K562 (cell line): ENCODE measurements around the gene TMEM273. TPM values are rescaled to one million over a fixed set of nuclear protein-coding genes. Genes with fewer than 3 reads are reported as not detected.

Experiments
- ATF7 ChIP-seq: fragments of 450-650 bp; IDR thresholded peaks from 2 replicates; pipeline ENCODE4 v1.7.1; 2014; ENCODE audit warnings: mild to moderate bottlenecking, moderate library complexity
- BRCA1 ChIP-seq, 2 experiments: fragments of 450-650 bp in 1 of 2; sonication (generic) in 1 of 2; formaldehyde crosslinking in 1 of 2; IDR thresholded peaks; 2 replicates each; pipeline versions ENCODE4 v1.5.0 to v1.6.1; 2017 to 2020; ENCODE audit warnings: mild to moderate bottlenecking in 1 of 2, missing genetic modification reagents in 1 of 2
- CTCFL ChIP-seq: IDR thresholded peaks from 2 replicates; pipeline ENCODE4 v1.6.1; 2011; ENCODE audit warnings: borderline replicate concordance, low read depth, mild to moderate bottlenecking, moderate library complexity, low read length; ENCODE audit not compliant: insufficient read depth, poor library complexity, severe bottlenecking
- FOXP4 ChIP-seq: sonication (generic); formaldehyde crosslinking; IDR thresholded peaks from 2 replicates; pipeline ENCODE4 v1.8.0; 2022; ENCODE audit warnings: mild to moderate bottlenecking, missing genetic modification reagents, borderline replicate concordance
- GATAD2A ChIP-seq: fragments of 450-650 bp; IDR thresholded peaks from 2 replicates; pipeline ENCODE4 v1.6.1; 2017
- MGA ChIP-seq: fragments of 450-650 bp; IDR thresholded peaks from 2 replicates; pipeline ENCODE4 v1.6.1; 2016; ENCODE audit warnings: mild to moderate bottlenecking, moderate library complexity
- MIER1 ChIP-seq: fragments of 450-650 bp; IDR thresholded peaks from 2 replicates; pipeline ENCODE4 v1.6.1; 2016; ENCODE audit warnings: antibody characterized with exemption, mild to moderate bottlenecking, low read depth
- ZNF398 ChIP-seq: fragments of 250-450 bp; sonication (Bioruptor Pico); IDR thresholded peaks from 2 replicates; pipeline ENCODE4 v1.8.0; 2021; ENCODE audit warnings: moderate library complexity, mild to moderate bottlenecking, inconsistent platforms
- polyA plus RNA-seq, 8 experiments: library from polyadenylated mRNA; depleted of rRNA in 4 of 8; stranded (reverse) in 5 of 8; unstranded in 3 of 8; fragments of >200 nt; fragmentation: Nextera tagmentation in 2 of 8; fragmentation: Illumina TruSeq in 1 of 8; extraction: Ambion mirVana in 2 of 8; extraction: Trizol in 1 of 8; gene quantifications; 2 replicates each; pipeline versions ENCODE4 v1.2.1 to v1.2.3, GENCODE V29; 2011 to 2014; ENCODE audit warnings: inconsistent platforms in 1 of 8, missing spikeins in 1 of 8
- total RNA-seq, 7 experiments: library from RNA; depleted of rRNA in 6 of 7; stranded (reverse); fragments of >200 nt in 6 of 7; fragmentation: Illumina TruSeq in 2 of 7; extraction: Trizol in 2 of 7; gene quantifications; 2 replicates each; pipeline versions ENCODE4 v1.2.1 to v1.2.3, GENCODE V29; 2011 to 2021; ENCODE audit warnings: low replicate concordance in 1 of 7

TMEM273 gene
- total and polyA plus RNA-seq, 9 of the 15 experiments (the other 6 are each of a cell fraction or from before 2014, with no cell fraction given), result 39.2 to 131 (median 95.6) TPM

- TF ChIP-seq MGA, result peak; percentile 56
- TF ChIP-seq FOXP4 (CRISPR knock-in tag), result no peak
- peak; percentile 5 for TF ChIP-seq CTCFL
- no peak for TF ChIP-seq MIER1
- TF ChIP-seq ATF7, result peak; percentile 74
- TF ChIP-seq ZNF398 (CRISPR knock-in tag), result no peak
- TF ChIP-seq BRCA1 (IDR thresholded peaks at IDR 0.05), result no peak
- no peak for TF ChIP-seq BRCA1 (CRISPR knock-in tag; IDR thresholded peaks at IDR 0.05)
- no peak for TF ChIP-seq GATAD2A
Measured at GRCh38 chr10:49161411-49161997, 26.7 kb downstream of the TMEM273 start (continued).
